ENCODE data around the gene TNFSF15.
"Not testable (repeated sequence)": the region's sequence is repeated elsewhere in the genome, so short reads cannot be mapped to it uniquely, and the experiment has no call there.

TNFSF15 gene

DNA sequence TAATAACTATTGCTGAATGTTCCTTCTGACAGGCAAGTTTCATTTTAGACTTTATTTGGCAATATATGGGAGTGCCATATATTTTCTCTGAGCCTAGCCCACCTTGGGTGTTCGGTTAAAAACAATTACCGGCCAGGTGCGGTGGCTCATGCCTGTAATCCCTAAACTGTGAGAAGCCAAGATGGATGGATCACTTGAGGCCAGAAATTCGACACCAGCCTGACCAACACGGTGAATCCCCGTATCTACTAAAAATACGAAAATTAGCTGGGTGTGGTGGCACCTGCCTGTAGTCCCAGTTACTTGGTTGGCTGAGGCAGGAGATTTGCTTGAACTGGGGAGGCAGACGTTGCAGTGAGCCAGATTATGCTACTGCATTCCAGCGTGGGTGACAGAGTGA lies 47.9 kb downstream of the TNFSF15 start:
- H3K9me3 ChIP-seq (ENCODE audit: control insufficient read depth, low read length) = no peaks in the 10 kb centered on the region
- no peak overlapping the region for H3K9ac ChIP-seq (ENCODE audit: low read length)
- H3K36me3 ChIP-seq (ENCODE audit: control insufficient read depth, insufficient read depth, low read length) = no peaks in the 10 kb centered on the region
- no peaks in the 10 kb centered on the region for H3K4me1 ChIP-seq (ENCODE audit: control insufficient read depth, insufficient read depth, low read length)
- H3K4me3 ChIP-seq (ENCODE audit: low read length) = no peak overlapping the region
- no peaks in the 10 kb centered on the region for H3K27me3 ChIP-seq (ENCODE audit: control insufficient read depth, insufficient read depth, low read length)

DNA sequence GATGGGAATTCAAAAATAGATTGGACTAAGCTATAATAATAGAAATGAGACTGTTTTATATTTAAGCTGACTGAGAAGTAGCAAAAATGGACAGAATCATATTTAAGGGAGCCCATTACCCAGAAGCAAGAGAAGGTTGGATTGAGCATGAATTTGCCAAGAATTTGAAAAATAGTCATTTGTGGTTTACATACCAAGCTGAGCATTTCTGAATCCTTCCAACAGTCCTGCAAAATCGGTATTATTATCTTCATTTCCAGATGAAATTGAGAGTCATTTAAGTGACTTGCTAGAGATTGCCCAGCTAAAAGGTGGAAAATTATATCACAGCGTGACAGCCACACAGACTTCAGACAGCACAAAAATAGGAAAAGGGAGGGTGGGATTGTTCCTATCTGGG lies 48.4 kb downstream of the TNFSF15 start:
- Histone ChIP-seq H3K36me3 (ENCODE audit: control insufficient read depth, insufficient read depth, low read length) (no peaks in the 10 kb centered on the region), H3K4me3 (ENCODE audit: low read length) (no peak overlapping the region), H3K27me3 (ENCODE audit: control insufficient read depth, insufficient read depth, low read length) (no peaks in the 10 kb centered on the region), H3K9me3 (ENCODE audit: control insufficient read depth, low read length) (no peaks in the 10 kb centered on the region), H3K4me1 (ENCODE audit: control insufficient read depth, insufficient read depth, low read length) (no peaks in the 10 kb centered on the region), H3K9ac (ENCODE audit: low read length) (no peak overlapping the region)

DNA sequence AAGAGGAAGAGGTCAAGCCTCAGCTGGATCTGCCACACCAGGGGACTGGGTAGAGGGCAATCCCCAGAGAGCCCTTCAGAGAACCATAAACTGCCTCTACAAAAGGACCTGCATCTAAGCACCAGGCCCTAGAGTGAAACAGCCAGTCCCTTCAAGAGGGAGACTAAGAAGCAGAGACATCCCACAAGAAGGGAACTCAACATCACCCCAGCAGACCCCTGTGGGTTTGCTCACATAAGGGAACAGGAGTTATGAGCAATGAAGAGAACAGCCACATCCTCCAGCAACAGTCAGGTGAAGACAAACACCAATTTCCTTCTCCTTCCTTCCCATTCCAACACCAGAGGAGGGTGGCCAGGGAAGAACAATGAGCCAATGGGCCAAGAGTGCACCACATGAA lies 48.9 kb downstream of the TNFSF15 start:
- H3K4me3 ChIP-seq (ENCODE audit: low read length) = no peak overlapping the region
- H3K4me1 ChIP-seq (ENCODE audit: control insufficient read depth, insufficient read depth, low read length) = no peaks in the 10 kb centered on the region
- H3K27me3 ChIP-seq (ENCODE audit: control insufficient read depth, insufficient read depth, low read length) = no peaks in the 10 kb centered on the region
- no peak overlapping the region for H3K9ac ChIP-seq (ENCODE audit: low read length)
- H3K36me3 ChIP-seq (ENCODE audit: control insufficient read depth, insufficient read depth, low read length) = no peaks in the 10 kb centered on the region
- H3K9me3 ChIP-seq (ENCODE audit: control insufficient read depth, low read length) = no peaks in the 10 kb centered on the region

DNA sequence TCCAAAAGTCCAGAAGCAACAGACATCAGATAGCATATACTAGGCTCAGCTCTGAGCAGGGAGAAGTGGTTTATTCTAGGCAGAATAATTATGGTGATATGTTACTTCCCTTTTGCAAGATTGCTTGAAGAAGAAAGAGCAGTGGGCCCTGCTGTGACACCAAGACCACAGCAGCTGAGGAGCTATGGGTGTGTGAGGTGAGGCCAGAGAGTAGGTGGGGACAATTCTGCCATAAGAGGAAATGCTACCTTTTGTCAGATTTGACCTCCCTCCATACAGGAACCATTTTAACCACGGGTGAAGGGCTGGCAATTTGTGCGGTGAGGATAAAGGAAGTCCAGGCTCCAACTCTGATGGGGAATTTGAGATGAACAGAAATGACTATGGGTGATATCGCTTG lies 51.3 kb downstream of the TNFSF15 start:
- no peaks in the 10 kb centered on the region for H3K4me1 ChIP-seq (ENCODE audit: control insufficient read depth, insufficient read depth, low read length)
- no peaks in the 10 kb centered on the region for H3K36me3 ChIP-seq (ENCODE audit: control insufficient read depth, insufficient read depth, low read length)
- H3K4me3 ChIP-seq (ENCODE audit: low read length) = no peak overlapping the region
- H3K9ac ChIP-seq (ENCODE audit: low read length) = no peak overlapping the region
- no peaks in the 10 kb centered on the region for H3K9me3 ChIP-seq (ENCODE audit: control insufficient read depth, low read length)
- no peaks in the 10 kb centered on the region for H3K27me3 ChIP-seq (ENCODE audit: control insufficient read depth, insufficient read depth, low read length)

DNA sequence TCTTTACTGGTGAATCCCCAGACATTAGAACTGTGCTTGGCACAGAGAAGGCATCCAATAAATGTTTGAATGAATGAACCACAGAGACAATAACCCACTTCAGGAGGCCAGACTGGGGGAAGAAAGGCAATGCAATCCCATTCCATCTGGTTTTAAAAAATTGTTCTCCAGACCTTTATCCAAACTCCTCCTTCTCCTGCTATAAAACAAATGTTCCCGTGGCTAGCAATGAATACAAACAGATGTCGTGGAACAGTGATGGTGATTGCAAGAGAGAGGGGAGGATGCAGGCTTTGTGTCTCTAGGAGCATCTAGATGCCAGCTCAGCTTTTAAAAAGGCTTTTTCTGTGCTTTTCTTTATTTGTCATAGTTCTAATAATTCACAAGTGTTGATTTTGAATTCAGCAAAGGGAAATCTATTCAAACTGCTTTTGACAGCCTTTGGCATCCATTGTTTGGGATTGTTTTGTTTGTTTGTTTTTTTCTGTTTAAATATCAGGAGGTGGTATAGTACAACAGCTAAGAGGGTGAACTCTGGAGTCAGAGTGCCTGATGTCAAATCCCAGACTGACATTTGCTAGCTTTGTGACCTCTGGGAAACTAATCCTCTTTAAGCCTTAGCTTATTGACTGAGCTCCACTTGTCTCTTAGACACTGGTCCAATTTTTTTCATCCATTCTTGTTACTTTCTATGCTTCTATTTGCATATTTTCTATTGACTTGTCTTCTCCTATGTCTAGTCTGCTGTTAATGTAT lies 59.1 kb downstream of the TNFSF15 start:
- Histone ChIP-seq H3K27me3 (ENCODE audit: control insufficient read depth, insufficient read depth, low read length) (no peaks in the 10 kb centered on the region), H3K4me1 (ENCODE audit: control insufficient read depth, insufficient read depth, low read length) (no peaks in the 10 kb centered on the region), H3K36me3 (ENCODE audit: control insufficient read depth, insufficient read depth, low read length) (no peaks in the 10 kb centered on the region), H3K4me3 (ENCODE audit: low read length) (no peak overlapping the region), H3K9me3 (ENCODE audit: control insufficient read depth, low read length) (no peaks in the 10 kb centered on the region), H3K9ac (ENCODE audit: low read length) (no peak overlapping the region)

DNA sequence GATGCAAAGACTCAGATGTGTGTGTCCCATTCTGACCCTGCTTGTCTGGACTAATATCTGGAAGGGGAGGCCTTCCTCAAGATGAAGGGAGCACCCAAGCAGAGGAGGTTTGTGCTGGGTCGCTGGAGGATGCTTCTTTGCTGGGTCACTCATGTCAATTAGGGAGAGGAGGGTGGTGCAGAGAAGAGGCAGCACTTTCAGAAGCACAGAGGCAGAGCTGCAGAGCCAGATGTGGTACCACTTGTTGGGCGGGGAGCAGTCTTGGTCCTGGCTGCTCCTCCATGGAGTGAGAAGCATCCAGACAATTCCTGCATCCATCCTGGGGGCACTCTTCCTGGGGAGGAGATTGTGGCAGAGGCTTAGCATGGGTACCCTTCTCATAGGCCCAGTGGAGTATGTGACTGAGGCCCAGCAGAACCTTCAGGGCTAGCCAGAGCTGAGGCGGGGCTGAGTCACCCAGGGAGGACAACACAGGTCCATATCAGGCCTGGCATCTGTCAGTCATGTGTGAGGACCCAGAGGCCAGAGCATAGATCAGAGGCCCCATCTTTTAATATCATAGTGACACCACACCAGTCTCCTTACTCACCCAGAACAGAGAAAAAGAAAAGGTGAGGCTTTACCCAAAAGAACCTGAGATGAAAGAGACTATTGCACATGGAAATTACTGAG lies 59.8 kb downstream of the TNFSF15 start:
- Histone ChIP-seq H3K9me3 (ENCODE audit: control insufficient read depth, low read length) (no peaks in the 10 kb centered on the region), H3K4me1 (ENCODE audit: control insufficient read depth, insufficient read depth, low read length) (no peaks in the 10 kb centered on the region), H3K27me3 (ENCODE audit: control insufficient read depth, insufficient read depth, low read length) (no peaks in the 10 kb centered on the region), H3K4me3 (ENCODE audit: low read length) (no peak overlapping the region), H3K9ac (ENCODE audit: low read length) (no peak overlapping the region), H3K36me3 (ENCODE audit: control insufficient read depth, insufficient read depth, low read length) (no peaks in the 10 kb centered on the region)

DNA sequence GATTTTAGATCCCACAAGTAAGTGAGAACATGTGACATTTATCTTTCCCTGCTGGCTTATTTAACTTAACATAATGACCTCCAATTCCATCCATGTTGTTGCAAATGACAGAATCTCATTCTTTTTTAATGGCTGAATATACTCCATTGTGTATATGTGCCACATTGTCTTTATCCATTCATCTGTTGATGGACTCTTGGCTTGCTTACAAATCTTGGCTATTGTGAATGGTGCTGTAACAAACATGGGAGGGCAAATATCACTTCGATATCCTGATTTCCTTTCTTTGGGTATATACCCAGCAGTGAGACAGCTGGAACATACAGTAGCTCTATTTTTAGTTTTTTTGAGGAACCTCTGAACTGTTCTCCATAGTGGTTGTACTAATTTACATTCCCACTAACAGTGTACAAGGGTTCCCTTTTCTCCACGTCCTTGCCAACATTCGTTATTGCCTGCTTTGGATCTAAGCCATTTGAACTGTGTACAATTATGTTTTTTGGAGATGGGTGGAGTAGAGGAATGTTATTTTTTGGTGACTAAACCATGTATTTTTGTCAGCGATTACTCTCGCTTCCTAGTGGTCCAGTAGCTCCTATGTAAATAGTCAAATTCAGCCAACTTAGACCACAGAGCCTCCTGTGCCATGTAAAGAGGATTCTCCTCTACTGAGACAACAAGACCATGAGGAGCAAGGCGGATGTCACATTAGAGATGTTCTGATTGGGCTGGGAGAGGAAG lies 60.6 kb downstream of the TNFSF15 start:
- Histone ChIP-seq H3K9me3 (ENCODE audit: control insufficient read depth, low read length) (no peaks in the 10 kb centered on the region), H3K9ac (ENCODE audit: low read length) (no peak overlapping the region), H3K27me3 (ENCODE audit: control insufficient read depth, insufficient read depth, low read length) (no peaks in the 10 kb centered on the region), H3K4me3 (ENCODE audit: low read length) (no peak overlapping the region), H3K4me1 (ENCODE audit: control insufficient read depth, insufficient read depth, low read length) (no peaks in the 10 kb centered on the region), H3K36me3 (ENCODE audit: control insufficient read depth, insufficient read depth, low read length) (no peaks in the 10 kb centered on the region)

DNA sequence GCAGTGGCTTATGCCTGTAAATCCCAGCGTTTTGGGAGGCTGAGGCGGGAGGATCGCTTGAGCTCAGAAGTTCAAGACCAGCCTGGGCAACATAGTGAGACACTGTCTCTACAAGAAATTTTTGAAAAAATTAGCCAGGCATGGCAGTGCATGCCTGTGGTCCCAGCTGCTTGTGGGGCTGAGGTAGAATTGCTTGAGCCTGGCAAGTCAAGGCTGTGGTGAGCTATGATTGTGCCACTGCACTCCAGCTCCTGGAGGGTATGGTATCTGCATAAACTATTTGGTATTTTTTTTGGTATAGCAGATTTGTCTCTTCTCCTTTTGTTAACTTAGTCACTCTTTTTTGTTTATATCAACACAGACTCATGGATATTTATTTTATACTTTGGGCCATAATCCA lies 62.4 kb downstream of the TNFSF15 start:
- Histone ChIP-seq H3K9ac (ENCODE audit: low read length) (no peak overlapping the region), H3K4me3 (ENCODE audit: low read length) (no peak overlapping the region), H3K9me3 (ENCODE audit: control insufficient read depth, low read length) (no peaks in the 10 kb centered on the region), H3K4me1 (ENCODE audit: control insufficient read depth, insufficient read depth, low read length) (no peaks in the 10 kb centered on the region), H3K27me3 (ENCODE audit: control insufficient read depth, insufficient read depth, low read length) (no peaks in the 10 kb centered on the region), H3K36me3 (ENCODE audit: control insufficient read depth, insufficient read depth, low read length) (no peaks in the 10 kb centered on the region)

DNA sequence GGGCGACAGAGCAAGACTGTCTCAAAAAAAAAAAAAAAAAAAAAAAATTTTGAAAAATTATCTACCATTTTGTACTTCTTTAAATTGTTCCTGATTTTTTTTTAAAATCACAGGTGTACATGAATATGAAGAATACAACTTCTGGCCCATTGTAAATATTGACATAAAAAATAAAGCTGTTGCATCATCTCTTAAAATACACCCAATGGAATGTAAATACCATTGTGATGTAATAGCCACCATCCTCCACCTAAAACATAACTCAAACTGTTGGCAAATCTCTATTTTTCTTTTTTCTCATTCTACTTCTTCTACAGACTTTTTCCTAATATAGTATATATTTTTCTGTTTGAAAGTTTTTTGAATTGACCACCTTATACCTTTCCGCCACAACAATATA lies 62.9 kb downstream of the TNFSF15 start:
- Histone ChIP-seq H3K4me3 (ENCODE audit: low read length) (no peak overlapping the region), H3K9ac (ENCODE audit: low read length) (no peak overlapping the region), H3K36me3 (ENCODE audit: control insufficient read depth, insufficient read depth, low read length) (no peaks in the 10 kb centered on the region), H3K4me1 (ENCODE audit: control insufficient read depth, insufficient read depth, low read length) (no peaks in the 10 kb centered on the region), H3K9me3 (ENCODE audit: control insufficient read depth, low read length) (no peaks in the 10 kb centered on the region), H3K27me3 (ENCODE audit: control insufficient read depth, insufficient read depth, low read length) (no peaks in the 10 kb centered on the region)

DNA sequence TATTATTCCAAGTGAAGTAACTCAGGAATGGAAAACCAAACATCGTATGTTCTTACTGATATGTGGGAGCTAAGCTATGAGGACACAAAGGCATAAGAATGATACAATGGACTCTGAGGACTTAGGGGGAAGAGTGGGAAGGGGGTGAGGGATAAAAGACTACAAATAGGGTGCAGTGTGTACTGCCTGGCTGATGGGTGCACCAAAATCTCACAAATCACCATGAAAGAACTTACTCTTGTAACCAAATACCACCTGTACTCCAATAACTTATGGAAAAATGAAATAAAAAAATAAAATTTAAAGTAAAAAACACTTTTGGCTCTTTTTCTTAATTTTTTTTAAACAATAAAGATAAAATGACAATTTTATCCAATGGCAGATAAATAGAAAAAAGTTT lies 64.3 kb downstream of the TNFSF15 start:
- H3K9me3 ChIP-seq (ENCODE audit: control insufficient read depth, low read length); H3K4me3 ChIP-seq (ENCODE audit: low read length); H3K4me1 ChIP-seq (ENCODE audit: control insufficient read depth, insufficient read depth, low read length); H3K36me3 ChIP-seq (ENCODE audit: control insufficient read depth, insufficient read depth, low read length); H3K9ac ChIP-seq (ENCODE audit: low read length); H3K27me3 ChIP-seq (ENCODE audit: control insufficient read depth, insufficient read depth, low read length): not testable (repeated sequence)

DNA sequence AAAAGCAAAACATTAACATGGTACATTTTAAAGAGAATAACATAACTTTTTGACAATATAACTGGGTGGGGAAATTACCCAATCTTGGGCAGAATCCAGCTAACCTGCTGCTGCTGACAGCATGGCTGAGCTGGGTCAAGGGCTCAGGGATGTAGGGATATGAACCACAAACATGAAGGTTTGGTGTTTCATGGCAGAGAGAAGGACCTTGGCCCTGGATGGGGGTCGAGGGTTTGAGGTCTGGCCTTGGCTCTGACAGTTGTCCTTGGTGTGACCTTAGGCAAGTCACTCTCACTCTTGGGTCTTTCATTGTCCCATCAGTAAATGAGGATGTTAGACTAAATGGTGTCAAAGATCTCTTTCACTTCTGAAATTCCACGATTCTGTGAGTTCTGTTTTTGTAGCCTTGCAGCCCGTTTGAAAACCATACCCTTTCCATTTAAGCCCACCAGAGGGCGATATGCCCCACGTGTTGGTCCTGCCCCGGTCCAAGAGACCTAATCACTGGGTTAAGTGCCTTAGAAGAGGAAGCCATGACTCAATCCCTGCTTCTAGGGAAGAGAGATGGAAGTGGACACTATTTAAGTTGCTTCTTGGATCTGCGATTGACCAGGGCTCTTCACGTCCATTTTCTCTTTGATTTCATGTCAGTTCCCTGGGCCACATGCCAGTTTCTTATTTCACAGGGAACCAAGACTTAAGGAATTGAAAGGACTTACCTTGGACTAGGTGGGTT lies 67.1 kb downstream of the TNFSF15 start:
- Histone ChIP-seq H3K9me3 (ENCODE audit: control insufficient read depth, low read length) (no peaks in the 10 kb centered on the region), H3K4me1 (ENCODE audit: control insufficient read depth, insufficient read depth, low read length) (no peaks in the 10 kb centered on the region), H3K4me3 (ENCODE audit: low read length) (no peak overlapping the region), H3K36me3 (ENCODE audit: control insufficient read depth, insufficient read depth, low read length) (no peaks in the 10 kb centered on the region), H3K9ac (ENCODE audit: low read length) (no peak overlapping the region), H3K27me3 (ENCODE audit: control insufficient read depth, insufficient read depth, low read length) (no peaks in the 10 kb centered on the region)

DNA sequence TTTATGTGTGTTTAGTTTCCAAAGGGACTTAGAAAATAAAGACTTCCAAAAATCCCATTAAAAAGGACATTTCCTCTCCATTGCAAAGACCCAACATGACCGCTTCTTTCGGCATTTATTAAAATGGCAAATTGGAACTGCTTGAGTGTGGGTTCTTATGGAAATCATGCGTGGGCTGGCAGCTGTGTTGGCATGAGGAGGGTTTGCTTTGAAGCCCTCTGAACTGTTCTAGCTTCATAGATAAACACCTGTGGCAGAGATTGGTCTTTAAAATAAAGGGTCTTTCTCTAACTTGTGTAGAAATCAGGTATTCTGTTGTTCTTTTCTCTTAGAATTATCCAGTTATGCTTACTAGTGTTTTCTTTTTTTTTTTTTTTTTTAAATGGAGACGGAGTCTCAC lies 68.0 kb downstream of the TNFSF15 start:
- no peak overlapping the region for H3K9ac ChIP-seq (ENCODE audit: low read length)
- no peak overlapping the region for H3K4me3 ChIP-seq (ENCODE audit: low read length)
- H3K27me3 ChIP-seq (ENCODE audit: control insufficient read depth, insufficient read depth, low read length) = no peaks in the 10 kb centered on the region
- H3K4me1 ChIP-seq (ENCODE audit: control insufficient read depth, insufficient read depth, low read length) = no peaks in the 10 kb centered on the region
- H3K36me3 ChIP-seq (ENCODE audit: control insufficient read depth, insufficient read depth, low read length) = no peaks in the 10 kb centered on the region
- H3K9me3 ChIP-seq (ENCODE audit: control insufficient read depth, low read length) = no peaks in the 10 kb centered on the region

Data from mucosa of stomach (tissue), 1 donor.